ENCODE results near the gene GOLGA6L1.
A peak's percentile ranks its signal among the peaks of the same experiment; 100 is the strongest.
"Not testable (repeated sequence)": the region's sequence is repeated elsewhere in the genome, so short reads cannot be mapped to it uniquely, and the experiment has no call there.

Gene GOLGA6L1

GRCh38 chr15:23083115-23083514, 53.5 kb downstream of the GOLGA6L1 start:
- no peak for DNase-seq (ENCODE audit: low read depth)
- TF ChIP-seq MAX (IDR thresholded peaks at IDR 0.05; ENCODE audit: low read depth, low read length) (no peak), POLR2A (IDR thresholded peaks at IDR 0.05; ENCODE audit: extremely low read depth, insufficient read length) (no peak), MYC (IDR thresholded peaks at IDR 0.05; ENCODE audit: low read depth, low read length) (no peak), CTCF (IDR thresholded peaks at IDR 0.05; ENCODE audit: low read depth, low read length) (no peak)

GRCh38 chr15:23081996-23082737, 54.5 kb downstream of the GOLGA6L1 start:
- not testable (repeated sequence) for DNase-seq (ENCODE audit: low read depth); H3K4me3 ChIP-seq (ENCODE audit: low read depth, low read length)

More at GRCh38 chr15:23083115-23083514, 53.5 kb downstream of the GOLGA6L1 start:
- H3K4me3 ChIP-seq (ENCODE audit: low read depth, low read length) = no peak overlapping the region

GRCh38 chr15:23081271-23081670, 55.4 kb downstream of the GOLGA6L1 start:
- H3K4me3 ChIP-seq (ENCODE audit: low read depth, low read length) = no peak overlapping the region
- peak; percentile 34 for DNase-seq (ENCODE audit: low read depth)
- TF ChIP-seq MAX (IDR thresholded peaks at IDR 0.05; ENCODE audit: low read depth, low read length) (no peak), MYC (IDR thresholded peaks at IDR 0.05; ENCODE audit: low read depth, low read length) (no peak), POLR2A (IDR thresholded peaks at IDR 0.05; ENCODE audit: extremely low read depth, insufficient read length) (no peak), CTCF (IDR thresholded peaks at IDR 0.05; ENCODE audit: low read depth, low read length) (no peak)

GRCh38 chr15:23079766-23080165, 56.9 kb downstream of the GOLGA6L1 start:
- no peak overlapping the region for H3K4me3 ChIP-seq (ENCODE audit: low read depth, low read length)
- TF ChIP-seq POLR2A (IDR thresholded peaks at IDR 0.05; ENCODE audit: extremely low read depth, insufficient read length) = no peak
- TF ChIP-seq MAX (IDR thresholded peaks at IDR 0.05; ENCODE audit: low read depth, low read length) = no peak
- no peak for TF ChIP-seq CTCF (IDR thresholded peaks at IDR 0.05; ENCODE audit: low read depth, low read length)
- DNase-seq (ENCODE audit: low read depth) = no peak
